ENCODE measurements around the gene CD244. TPM values are rescaled to one million over a fixed set of nuclear protein-coding genes. Genes with fewer than 3 reads are reported as not detected.
A peak's percentile ranks its signal among the peaks of the same experiment; 100 is the strongest.

The CD244 gene
- total and polyA plus RNA-seq, 2 experiments from 2014 or later, result 0.47 to 1.2 TPM

GRCh38 chr1:160836561-160836960 is 26.1 kb downstream of the CD244 start:
- H3K9me3 ChIP-seq (ENCODE audit: low read depth), result no peaks in the 10 kb centered on the region
- no peak for DNase-seq (ENCODE audit: low spot score)
- H3K4me3 ChIP-seq, result no peak overlapping the region
- H3K27me3 ChIP-seq, result no peaks in the 10 kb centered on the region
- TF ChIP-seq EZH2 (IDR thresholded peaks at IDR 0.05; ENCODE audit: borderline replicate concordance), result no peak
- no peak for TF ChIP-seq EZH2phosphoT487 (IDR thresholded peaks at IDR 0.05; ENCODE audit: low read depth, severe bottlenecking, unreplicated experiment)
- TF ChIP-seq CTCF (IDR thresholded peaks at IDR 0.05; ENCODE audit: poor library complexity), result no peak
- peak overlapping the region; percentile 45 for H2AFZ ChIP-seq
- peaks cover 5% of the 10 kb centered on the region for H3K4me1 ChIP-seq (ENCODE audit: insufficient read depth)
- no peak overlapping the region for H3K27ac ChIP-seq
- WGBS (ENCODE audit: low lambda C conversion rate, missing lambda C conversion rate), result 63% methylated on average over 3 of the region's 3 CpGs
- H3K4me2 ChIP-seq, result no peak overlapping the region
- H3K36me3 ChIP-seq (replicated peaks; ENCODE audit: insufficient read depth, low read depth), result no peaks in the 10 kb centered on the region
- no peaks in the 10 kb centered on the region for H4K20me1 ChIP-seq (ENCODE audit: insufficient read depth, poor library complexity, severe bottlenecking)
- no peaks in the 10 kb centered on the region for H3K9me2 ChIP-seq (replicated peaks; ENCODE audit: insufficient read depth)
- no peaks in the 10 kb centered on the region for H3K79me2 ChIP-seq

GRCh38 chr1:160835751-160836150 is 26.9 kb downstream of the CD244 start:
- H3K79me2 ChIP-seq, result no peaks in the 10 kb centered on the region
- no peak for TF ChIP-seq EZH2phosphoT487 (IDR thresholded peaks at IDR 0.05; ENCODE audit: low read depth, severe bottlenecking, unreplicated experiment)
- TF ChIP-seq EZH2 (IDR thresholded peaks at IDR 0.05; ENCODE audit: borderline replicate concordance), result no peak
- no peak for TF ChIP-seq CTCF (IDR thresholded peaks at IDR 0.05; ENCODE audit: poor library complexity)
- WGBS (ENCODE audit: low lambda C conversion rate, missing lambda C conversion rate), result 81% methylated on average over 3 of the region's 3 CpGs
- H3K4me1 ChIP-seq (ENCODE audit: insufficient read depth), result peaks cover 5% of the 10 kb centered on the region
- H3K9me2 ChIP-seq (replicated peaks; ENCODE audit: insufficient read depth), result no peaks in the 10 kb centered on the region
- H3K27me3 ChIP-seq, result no peaks in the 10 kb centered on the region
- no peak overlapping the region for H3K4me2 ChIP-seq
- no peaks in the 10 kb centered on the region for H3K9me3 ChIP-seq (ENCODE audit: low read depth)
- no peak overlapping the region for H3K4me3 ChIP-seq
- no peaks in the 10 kb centered on the region for H4K20me1 ChIP-seq (ENCODE audit: insufficient read depth, poor library complexity, severe bottlenecking)
- no peaks in the 10 kb centered on the region for H3K36me3 ChIP-seq (replicated peaks; ENCODE audit: insufficient read depth, low read depth)
- no peak overlapping the region for H3K27ac ChIP-seq
- DNase-seq (ENCODE audit: low spot score), result no peak
- no peak overlapping the region for H2AFZ ChIP-seq

- Histone ChIP-seq H3K36me3 (replicated peaks; ENCODE audit: insufficient read depth, low read depth) (no peaks in the 10 kb centered on the region), H3K79me2 (no peaks in the 10 kb centered on the region), H3K9me2 (replicated peaks; ENCODE audit: insufficient read depth) (no peaks in the 10 kb centered on the region), H3K27ac (no peak overlapping the region), H3K9me3 (ENCODE audit: low read depth) (no peaks in the 10 kb centered on the region), H4K20me1 (ENCODE audit: insufficient read depth, poor library complexity, severe bottlenecking) (no peaks in the 10 kb centered on the region), H3K27me3 (no peaks in the 10 kb centered on the region), H3K4me2 (no peak overlapping the region), H2AFZ (no peak overlapping the region), H3K4me3 (no peak overlapping the region), H3K4me1 (ENCODE audit: insufficient read depth) (peaks cover 5% of the 10 kb centered on the region)
- DNase-seq (ENCODE audit: low spot score), result peak; percentile 74
- WGBS (ENCODE audit: low lambda C conversion rate, missing lambda C conversion rate), result 85% methylated on average over 3 of the region's 3 CpGs
- TF ChIP-seq EZH2 (IDR thresholded peaks at IDR 0.05; ENCODE audit: borderline replicate concordance) (no peak), CTCF (IDR thresholded peaks at IDR 0.05; ENCODE audit: poor library complexity) (peak; percentile 75)
Measured at GRCh38 chr1:160834945-160835565, 27.6 kb downstream of the CD244 start.

Measured in hepatocyte (in vitro differentiated cells).